ENCODE data around the gene GLB1L2.

GLB1L2 gene

GRCh38 chr11:134367781-134368180 is 36.0 kb downstream of the GLB1L2 start:
- DNase-seq (ENCODE audit: low spot score) = no peak

GRCh38 chr11:134369656-134370525 is 38.1 kb downstream of the GLB1L2 start:
- DNase-seq (ENCODE audit: low spot score) = no peak

GRCh38 chr11:134370526-134371435 is 39.0 kb downstream of the GLB1L2 start:
- DNase-seq (ENCODE audit: low spot score) = no peak

- DNase-seq (ENCODE audit: low spot score) = no peak
These were observed 39.8 kb downstream of the GLB1L2 start for GRCh38 chr11:134371436-134372185.

- no peak for DNase-seq (ENCODE audit: low spot score)
These were observed 40.7 kb downstream of the GLB1L2 start for GRCh38 chr11:134372536-134372935.

- no peak for DNase-seq (ENCODE audit: low spot score)
These were observed 41.2 kb downstream of the GLB1L2 start for GRCh38 chr11:134372961-134373360.

- no peak for DNase-seq (ENCODE audit: low spot score)
These were observed 41.8 kb downstream of the GLB1L2 start for GRCh38 chr11:134373591-134374052.

- no peak for DNase-seq (ENCODE audit: low spot score)
These were observed 42.4 kb downstream of the GLB1L2 start for GRCh38 chr11:134374171-134374570.

- no peak for DNase-seq (ENCODE audit: low spot score)
These were observed 43.2 kb downstream of the GLB1L2 start for GRCh38 chr11:134374891-134375550.

- DNase-seq (ENCODE audit: low spot score) = no peak
These were observed 44.5 kb downstream of the GLB1L2 start for GRCh38 chr11:134376150-134376921.

- DNase-seq (ENCODE audit: low spot score) = no peak
These were observed 46.1 kb downstream of the GLB1L2 start for GRCh38 chr11:134377876-134378275.

- no peak for DNase-seq (ENCODE audit: low spot score)
These were observed 47.5 kb downstream of the GLB1L2 start for GRCh38 chr11:134379241-134379640.

- no peak for DNase-seq (ENCODE audit: low spot score)
These were observed 48.4 kb downstream of the GLB1L2 start for GRCh38 chr11:134380229-134380628.

GRCh38 chr11:134380785-134381184 is 49.0 kb downstream of the GLB1L2 start:
- DNase-seq (ENCODE audit: low spot score) = no peak

- no peak for DNase-seq (ENCODE audit: low spot score)
These were observed 50.5 kb downstream of the GLB1L2 start for GRCh38 chr11:134382257-134382656.

GRCh38 chr11:134382830-134383229 is 51.0 kb downstream of the GLB1L2 start:
- DNase-seq (ENCODE audit: low spot score) = no peak

- DNase-seq (ENCODE audit: low spot score) = no peak
These were observed 51.9 kb downstream of the GLB1L2 start for GRCh38 chr11:134383576-134384221.

GRCh38 chr11:134384406-134384805 is 52.6 kb downstream of the GLB1L2 start:
- DNase-seq (ENCODE audit: low spot score) = no peak

- no peak for DNase-seq (ENCODE audit: low spot score)
These were observed 53.4 kb downstream of the GLB1L2 start for GRCh38 chr11:134385171-134385570.
